Chondrocyte (in vitro differentiated cells): ENCODE data around the gene LDLRAD4. TPM values are rescaled to one million over a fixed set of nuclear protein-coding genes. Genes with fewer than 3 reads are reported as not detected.

Source experiments
- DNase-seq: peaks from one replicate; pipeline ENCODE4 v3.0.0; 2021; ENCODE audit warnings: mixed read lengths, low spot score
- H3K27ac Mint-ChIP-seq: one replicate; pipeline ENCODE4 v1.8.0; 2021; ENCODE audit warnings: mild to moderate bottlenecking, moderate library complexity, mixed read lengths; ENCODE audit not compliant: unreplicated experiment
- H3K27me3 Mint-ChIP-seq: 2 replicates; pipeline ENCODE4 v1.8.0; 2021; ENCODE audit warnings: low read depth, mixed read lengths
- H3K36me3 Mint-ChIP-seq: 2 replicates; pipeline ENCODE4 v1.8.0; 2021; ENCODE audit warnings: low read depth, mixed read lengths
- H3K4me1 Mint-ChIP-seq: 2 replicates; pipeline ENCODE4 v1.8.0; 2021; ENCODE audit warnings: low read depth, mild to moderate bottlenecking, mixed read lengths
- H3K4me3 Mint-ChIP-seq: one replicate; pipeline ENCODE4 v1.8.0; 2021; ENCODE audit warnings: mild to moderate bottlenecking, moderate library complexity, mixed read lengths; ENCODE audit not compliant: unreplicated experiment
- H3K9me3 Mint-ChIP-seq: 2 replicates; pipeline ENCODE4 v1.8.0; 2021; ENCODE audit warnings: low read depth, mixed read lengths
- total RNA-seq: library from RNA; stranded (reverse); gene quantifications from 3 replicates; pipeline ENCODE4 v1.2.1, GENCODE V29; 2021
- TF ChIP-seq, protein P1 (sequence below): fragments of 200-600 bp; sonication (generic); IDR thresholded peaks from 2 replicates; pipeline ENCODE4 v1.5.0; 2021; ENCODE audit warnings: antibody characterized with exemption, mild to moderate bottlenecking, moderate library complexity

Gene LDLRAD4
- total RNA-seq, 1 donor from 2014 or later: 80.5 TPM

GRCh38 chr18:13546638-13547037 lies 328.1 kb downstream of the LDLRAD4 start:
- peak; percentile 20 for DNase-seq
- no peak overlapping the region for H3K4me3 Mint-ChIP-seq
- peaks cover 47% of the 10 kb centered on the region for H3K4me1 Mint-ChIP-seq
- H3K27ac Mint-ChIP-seq: no peak overlapping the region
- no peaks in the 10 kb centered on the region for H3K27me3 Mint-ChIP-seq
- H3K9me3 Mint-ChIP-seq: no peaks in the 10 kb centered on the region
- TF ChIP-seq, protein P1, sequence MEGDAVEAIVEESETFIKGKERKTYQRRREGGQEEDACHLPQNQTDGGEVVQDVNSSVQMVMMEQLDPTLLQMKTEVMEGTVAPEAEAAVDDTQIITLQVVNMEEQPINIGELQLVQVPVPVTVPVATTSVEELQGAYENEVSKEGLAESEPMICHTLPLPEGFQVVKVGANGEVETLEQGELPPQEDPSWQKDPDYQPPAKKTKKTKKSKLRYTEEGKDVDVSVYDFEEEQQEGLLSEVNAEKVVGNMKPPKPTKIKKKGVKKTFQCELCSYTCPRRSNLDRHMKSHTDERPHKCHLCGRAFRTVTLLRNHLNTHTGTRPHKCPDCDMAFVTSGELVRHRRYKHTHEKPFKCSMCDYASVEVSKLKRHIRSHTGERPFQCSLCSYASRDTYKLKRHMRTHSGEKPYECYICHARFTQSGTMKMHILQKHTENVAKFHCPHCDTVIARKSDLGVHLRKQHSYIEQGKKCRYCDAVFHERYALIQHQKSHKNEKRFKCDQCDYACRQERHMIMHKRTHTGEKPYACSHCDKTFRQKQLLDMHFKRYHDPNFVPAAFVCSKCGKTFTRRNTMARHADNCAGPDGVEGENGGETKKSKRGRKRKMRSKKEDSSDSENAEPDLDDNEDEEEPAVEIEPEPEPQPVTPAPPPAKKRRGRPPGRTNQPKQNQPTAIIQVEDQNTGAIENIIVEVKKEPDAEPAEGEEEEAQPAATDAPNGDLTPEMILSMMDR: no peak
- H3K36me3 Mint-ChIP-seq: peaks cover 8% of the 10 kb centered on the region

GRCh38 chr18:13547347-13547746 lies 328.8 kb downstream of the LDLRAD4 start:
- Mint-ChIP-seq H3K36me3 (peaks cover 8% of the 10 kb centered on the region), H3K9me3 (no peaks in the 10 kb centered on the region), H3K27me3 (no peaks in the 10 kb centered on the region), H3K4me1 (peaks cover 41% of the 10 kb centered on the region), H3K27ac (no peak overlapping the region), H3K4me3 (no peak overlapping the region)
- DNase-seq: peak; percentile 56
- TF ChIP-seq, protein P1: no peak

DNA sequence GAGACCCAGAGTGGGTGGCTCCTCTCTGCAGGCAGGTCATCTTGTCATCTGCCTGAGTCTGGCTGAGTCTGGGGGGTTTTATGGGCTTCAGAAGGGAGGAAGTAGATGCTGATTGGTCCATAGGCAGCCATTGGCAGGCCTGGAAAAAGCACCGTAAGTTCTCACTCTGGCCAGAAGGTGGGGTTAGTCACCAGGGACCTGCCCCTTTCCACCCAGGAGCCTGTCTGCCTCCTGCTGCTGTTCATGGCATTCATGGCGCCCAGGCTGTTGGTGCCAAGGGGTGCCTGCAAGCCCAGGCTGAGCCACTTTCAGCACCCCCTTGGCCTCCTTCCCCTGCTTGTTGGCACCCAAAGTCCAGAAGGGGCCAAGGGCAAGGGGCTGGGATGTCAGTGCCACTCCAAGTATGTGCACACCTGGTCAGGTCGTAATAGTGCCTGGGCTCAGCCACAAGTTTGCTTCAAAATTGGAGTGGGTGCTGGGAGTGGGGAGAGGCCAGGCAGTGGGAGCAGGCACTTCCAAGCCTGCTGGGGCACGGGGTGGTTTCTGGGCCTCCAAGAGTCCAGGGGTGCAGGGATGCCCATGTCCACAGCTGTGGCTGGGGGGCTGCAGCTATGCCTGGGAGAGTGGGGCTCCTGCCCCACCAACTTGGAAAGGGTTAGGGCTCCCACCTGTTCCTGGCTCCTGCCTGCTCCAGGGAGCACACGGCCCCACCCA lies 329.7 kb downstream of the LDLRAD4 start:
- peak; percentile 72 for DNase-seq
- Mint-ChIP-seq H3K9me3 (no peaks in the 10 kb centered on the region), H3K27ac (no peak overlapping the region), H3K4me3 (no peak overlapping the region), H3K36me3 (peaks cover 7% of the 10 kb centered on the region), H3K27me3 (no peaks in the 10 kb centered on the region), H3K4me1 (peaks cover 40% of the 10 kb centered on the region)
- TF ChIP-seq, protein P1: no peak

DNA sequence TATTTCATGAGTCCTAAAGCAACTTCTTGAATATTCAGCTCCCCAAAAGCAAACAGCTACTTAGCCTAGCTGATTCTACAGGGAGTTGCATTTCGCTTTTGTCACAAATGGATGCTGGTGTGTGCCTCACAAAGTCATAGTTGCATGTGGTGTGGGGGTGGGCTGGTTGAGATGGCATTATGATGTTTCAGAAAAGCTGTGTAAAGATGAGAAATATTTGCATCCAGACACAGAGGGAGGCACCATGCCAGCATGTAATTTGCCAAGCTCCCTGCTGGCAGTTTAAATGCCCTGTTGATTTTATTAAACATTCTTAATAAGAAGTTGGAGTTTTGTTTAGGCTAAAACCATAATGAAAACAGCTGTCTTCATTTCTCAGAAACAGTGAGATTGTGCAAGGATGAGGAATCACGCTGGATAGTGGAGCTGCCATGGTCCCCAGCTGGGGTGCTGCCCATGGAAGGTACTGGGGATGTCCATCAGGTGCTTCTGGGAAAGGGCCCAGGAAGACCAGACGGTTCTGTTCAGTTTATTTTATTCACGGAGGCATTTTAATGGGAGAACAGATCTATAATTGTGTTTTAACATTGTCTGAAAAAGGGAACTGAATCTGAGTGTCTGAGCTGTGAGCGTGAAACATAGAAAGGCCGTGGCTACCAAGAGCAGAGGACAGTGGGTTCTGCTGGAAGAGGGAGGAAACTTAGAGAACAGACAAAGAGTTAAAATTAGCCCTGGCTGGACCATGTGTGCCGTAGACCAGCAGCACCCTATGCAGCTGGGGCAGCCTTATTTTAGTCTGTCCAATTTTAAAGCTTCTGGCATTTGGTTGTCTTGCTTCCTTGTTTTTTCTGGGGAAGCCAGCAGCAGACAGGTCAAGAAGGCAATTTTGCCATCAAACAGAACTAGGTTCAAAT lies 330.7 kb downstream of the LDLRAD4 start:
- TF ChIP-seq, protein P1: no peak
- Mint-ChIP-seq H3K4me3 (no peak overlapping the region), H3K9me3 (no peaks in the 10 kb centered on the region), H3K36me3 (peaks cover 7% of the 10 kb centered on the region), H3K27me3 (no peaks in the 10 kb centered on the region), H3K27ac (peak overlapping the region; percentile 58), H3K4me1 (peaks cover 35% of the 10 kb centered on the region)
- DNase-seq: no peak

GRCh38 chr18:13549880-13550232 lies 331.3 kb downstream of the LDLRAD4 start:
- Mint-ChIP-seq H3K27me3 (no peaks in the 10 kb centered on the region), H3K27ac (peak overlapping the region; percentile 3), H3K36me3 (peaks cover 5% of the 10 kb centered on the region), H3K4me3 (no peak overlapping the region), H3K4me1 (peaks cover 32% of the 10 kb centered on the region), H3K9me3 (no peaks in the 10 kb centered on the region)
- no peak for DNase-seq
- TF ChIP-seq, protein P1: no peak
